ENCODE data around the gene CSMD2. TPM values are rescaled to one million over a fixed set of nuclear protein-coding genes. Genes with fewer than 3 reads are reported as not detected.
"Not testable (repeated sequence)": the region's sequence is repeated elsewhere in the genome, so short reads cannot be mapped to it uniquely, and the experiment has no call there.

CSMD2 gene
- total RNA-seq, 2 experiments from 2014 or later, result not detected

DNA sequence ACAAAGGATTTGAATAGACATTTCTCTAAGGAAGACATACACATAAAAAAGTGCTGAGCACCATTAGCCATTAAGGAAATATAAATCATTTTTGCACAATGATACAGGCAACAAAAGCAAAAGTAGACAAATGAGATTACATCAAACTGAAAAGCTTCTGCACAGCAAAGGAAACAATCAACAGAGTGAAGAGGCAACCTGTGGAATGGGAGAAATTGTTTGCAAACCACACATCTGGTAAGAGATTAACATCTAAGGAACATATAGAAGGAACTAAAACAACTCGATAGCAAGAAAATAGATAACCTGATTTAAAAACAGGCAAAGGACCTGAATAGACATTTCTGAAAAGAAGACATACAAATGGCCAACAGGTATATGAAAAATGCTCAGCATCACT is 635.1 kb downstream of the CSMD2 start:
- Mint-ChIP-seq H3K4me3 (no peak overlapping the region), H3K27ac (no peak overlapping the region)

GRCh38 chr1:33527934-33528333 is 637.1 kb downstream of the CSMD2 start:
- Mint-ChIP-seq H3K9me3 (peaks cover 2% of the 10 kb centered on the region), H3K27me3 (peaks cover 26% of the 10 kb centered on the region), H3K4me1 (no peaks in the 10 kb centered on the region), H3K4me3 (no peak overlapping the region), H3K27ac (no peak overlapping the region), H3K36me3 (ENCODE audit: low read depth) (no peaks in the 10 kb centered on the region)
- ChIA-PET CTCF (no interaction called here), POLR2A (no interaction called here)
- DNase-seq, result no peak

More for the DNA sequence above, 635.1 kb downstream of the CSMD2 start:
- DNase-seq, result no peak
- Mint-ChIP-seq H3K27me3 (peaks cover 23% of the 10 kb centered on the region), H3K9me3 (peaks cover 2% of the 10 kb centered on the region), H3K36me3 (ENCODE audit: low read depth) (no peaks in the 10 kb centered on the region), H3K4me1 (no peaks in the 10 kb centered on the region)
- ChIA-PET POLR2A (no interaction called here), CTCF (no interaction called here)

DNA sequence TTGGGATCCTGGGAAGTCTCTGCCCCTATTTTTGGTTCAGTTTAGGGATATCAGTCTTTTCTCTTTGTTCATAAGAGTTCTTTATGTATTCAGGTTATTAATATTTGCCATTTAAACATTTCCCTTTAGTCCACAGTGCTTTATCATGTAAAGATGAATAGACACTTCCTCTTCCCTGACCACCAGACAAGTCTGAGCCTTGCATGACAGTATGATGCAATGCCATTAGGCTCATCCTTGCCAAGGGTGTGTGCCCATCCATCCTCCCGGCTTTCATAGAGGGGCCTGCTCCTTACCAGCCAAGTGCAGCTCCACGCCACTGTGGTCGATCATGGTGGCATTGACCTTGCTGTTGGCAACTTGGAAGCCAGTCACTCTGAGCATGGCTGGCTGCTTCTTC is 640.4 kb downstream of the CSMD2 start:
- no peak overlapping the region for H3K4me3 Mint-ChIP-seq
- no peak overlapping the region for H3K27ac Mint-ChIP-seq
- H3K27me3 Mint-ChIP-seq, result peaks cover 17% of the 10 kb centered on the region
- H3K4me1 Mint-ChIP-seq, result no peaks in the 10 kb centered on the region
- ChIA-PET CTCF (no interaction called here), POLR2A (no interaction called here)
- no peaks in the 10 kb centered on the region for H3K36me3 Mint-ChIP-seq (ENCODE audit: low read depth)
- no peak for DNase-seq
- H3K9me3 Mint-ChIP-seq, result no peaks in the 10 kb centered on the region

GRCh38 chr1:33519240-33519884 is 645.7 kb downstream of the CSMD2 start:
- ChIA-PET POLR2A (no interaction called here), CTCF (no interaction called here)
- Mint-ChIP-seq H3K4me1 (no peaks in the 10 kb centered on the region), H3K27ac (no peak overlapping the region), H3K36me3 (ENCODE audit: low read depth) (no peaks in the 10 kb centered on the region), H3K27me3 (peaks cover 7% of the 10 kb centered on the region), H3K4me3 (no peak overlapping the region), H3K9me3 (no peaks in the 10 kb centered on the region)
- DNase-seq, result no peak

DNA sequence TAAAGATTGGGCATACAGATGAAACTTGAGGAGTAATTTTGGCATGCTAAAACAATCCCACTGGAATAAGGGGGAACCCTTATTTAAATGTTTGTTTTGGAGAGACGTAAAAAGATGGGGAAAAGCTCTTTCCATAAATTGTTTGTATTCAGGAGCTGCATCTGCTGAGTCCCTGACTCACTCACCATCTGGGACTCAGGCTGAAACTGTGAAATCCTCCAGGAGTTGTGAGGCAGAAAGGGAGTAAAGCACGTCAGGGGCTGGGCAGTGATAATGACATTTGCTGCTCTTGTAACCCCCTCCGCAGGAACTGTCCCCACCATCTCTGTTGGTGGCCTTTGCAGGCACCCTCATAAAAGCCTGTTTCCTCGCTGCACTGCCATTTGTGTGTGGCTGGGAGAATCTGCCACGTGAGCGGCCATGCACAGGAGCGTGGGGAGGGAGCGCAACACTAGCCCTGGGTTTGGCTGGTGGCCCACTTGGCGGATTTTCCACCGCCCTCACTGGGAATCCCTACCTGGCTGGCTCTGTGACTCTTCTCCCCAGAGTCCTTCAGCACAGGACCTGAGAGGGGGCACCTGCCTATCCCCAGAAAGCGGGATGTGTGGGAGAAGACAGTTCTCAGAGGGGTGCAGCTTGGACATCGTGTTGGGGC is 647.3 kb downstream of the CSMD2 start:
- Mint-ChIP-seq H3K4me1 (no peaks in the 10 kb centered on the region), H3K27me3 (peaks cover under 1% of the 10 kb centered on the region), H3K9me3 (no peaks in the 10 kb centered on the region), H3K4me3 (no peak overlapping the region), H3K27ac (no peak overlapping the region), H3K36me3 (ENCODE audit: low read depth) (no peaks in the 10 kb centered on the region)
- CTCF ChIA-PET, result no interaction called here
- no peak for DNase-seq
- POLR2A ChIA-PET, result no interaction called here

DNA sequence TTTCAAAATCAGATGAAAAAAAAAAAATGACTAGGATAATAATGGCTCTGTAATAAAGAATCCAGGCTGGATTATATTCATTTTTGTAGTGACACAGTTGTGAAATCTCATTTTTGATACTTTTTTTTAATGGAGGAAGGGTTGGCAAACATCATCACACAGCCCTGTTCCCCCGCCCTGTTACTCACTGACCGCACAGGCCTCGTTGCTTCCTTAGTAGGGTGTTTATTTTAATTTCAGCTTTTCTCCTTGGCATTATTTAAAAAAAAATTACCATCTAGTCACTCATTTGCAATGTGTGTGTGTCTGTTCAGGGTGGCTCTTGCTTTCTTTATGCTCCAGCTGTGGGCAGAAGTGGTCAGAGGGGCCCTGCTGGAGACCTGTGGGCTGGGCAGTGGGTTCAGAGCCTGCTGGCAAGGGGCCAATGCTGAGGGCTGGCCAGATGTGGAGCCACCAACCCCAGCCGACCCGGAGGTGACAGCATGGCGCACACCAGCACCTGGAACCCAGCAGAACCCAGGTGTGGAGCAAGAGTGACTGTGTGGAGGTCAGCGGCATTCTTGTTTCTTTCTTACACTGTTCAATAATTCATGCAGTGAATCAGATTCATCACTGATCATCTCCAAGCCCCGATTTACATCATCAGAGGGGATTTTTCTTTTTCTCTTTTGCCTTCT is 648.0 kb downstream of the CSMD2 start:
- Mint-ChIP-seq H3K9me3 (no peaks in the 10 kb centered on the region), H3K4me1 (no peaks in the 10 kb centered on the region), H3K27me3 (no peaks in the 10 kb centered on the region), H3K4me3 (no peak overlapping the region), H3K27ac (no peak overlapping the region), H3K36me3 (ENCODE audit: low read depth) (no peaks in the 10 kb centered on the region)
- CTCF ChIA-PET, result no interaction called here
- POLR2A ChIA-PET, result no interaction called here
- DNase-seq, result no peak

DNA sequence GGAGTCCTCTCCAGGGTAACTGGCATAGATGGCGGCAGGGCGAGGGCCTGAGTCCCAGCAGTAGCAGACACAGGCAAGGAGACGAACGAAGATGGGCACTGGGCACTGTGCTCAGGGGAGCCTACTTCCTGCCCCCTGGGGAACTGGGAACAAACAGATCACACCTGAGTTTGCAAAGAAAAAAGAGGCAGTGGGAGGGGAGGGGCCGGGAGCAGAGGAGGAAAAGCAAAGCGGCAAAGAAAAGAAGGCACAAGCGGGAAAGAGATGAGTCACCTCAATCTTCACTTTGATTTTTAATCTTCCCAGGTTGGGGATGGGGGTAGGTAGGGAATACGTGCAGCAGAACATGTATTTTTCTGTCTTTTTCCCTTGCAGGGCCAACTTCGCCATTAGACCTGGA is 648.6 kb downstream of the CSMD2 start:
- CTCF ChIA-PET, result no interaction called here
- POLR2A ChIA-PET, result no interaction called here
- DNase-seq, result no peak
- Mint-ChIP-seq H3K27me3 (peaks cover under 1% of the 10 kb centered on the region), H3K27ac (no peak overlapping the region), H3K36me3 (ENCODE audit: low read depth) (no peaks in the 10 kb centered on the region), H3K9me3 (no peaks in the 10 kb centered on the region), H3K4me3 (no peak overlapping the region), H3K4me1 (no peaks in the 10 kb centered on the region)

DNA sequence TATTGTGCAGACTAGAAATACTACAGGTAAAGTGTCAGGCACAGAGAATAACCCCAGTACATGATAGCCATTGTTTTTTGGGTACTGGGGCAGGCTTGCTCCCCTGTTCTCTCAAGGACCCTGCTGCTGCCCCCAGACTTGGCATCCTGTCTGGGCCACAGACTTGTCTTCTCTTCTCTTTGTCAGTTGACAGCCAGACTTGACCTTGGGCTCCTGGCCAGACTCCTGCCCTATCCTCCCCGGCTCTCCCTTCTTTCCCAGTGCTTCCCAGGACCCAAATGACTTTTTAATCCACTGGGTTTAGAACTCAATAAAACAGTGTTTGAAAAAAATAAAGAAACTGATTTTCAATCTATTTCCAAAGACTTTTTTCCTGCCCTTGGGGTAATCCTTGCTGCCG is 649.4 kb downstream of the CSMD2 start:
- Mint-ChIP-seq H3K36me3 (ENCODE audit: low read depth) (no peaks in the 10 kb centered on the region), H3K9me3 (no peaks in the 10 kb centered on the region), H3K4me3 (no peak overlapping the region), H3K27ac (no peak overlapping the region), H3K27me3 (peaks cover 1% of the 10 kb centered on the region), H3K4me1 (no peaks in the 10 kb centered on the region)
- no peak for DNase-seq
- ChIA-PET POLR2A (no interaction called here), CTCF (no interaction called here)

DNA sequence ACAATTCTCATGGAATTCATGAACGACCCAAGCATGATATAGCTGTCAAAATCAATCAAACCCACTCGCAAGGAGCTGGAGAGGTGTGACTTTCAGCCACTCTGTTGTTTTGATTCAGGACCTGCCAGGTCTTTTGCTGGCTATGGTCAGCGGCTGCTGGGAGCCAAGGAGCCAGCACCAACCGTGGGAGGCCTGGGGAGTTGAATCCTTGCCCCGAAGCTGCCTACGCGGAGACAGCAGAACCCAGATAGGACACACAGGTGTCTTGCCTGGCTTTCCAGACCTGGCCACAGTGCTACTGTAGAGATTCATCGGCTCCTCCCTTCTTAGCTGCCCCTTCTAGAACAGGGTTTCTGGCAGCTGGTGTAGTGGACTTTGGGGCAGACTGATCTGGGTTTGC is 649.9 kb downstream of the CSMD2 start:
- POLR2A ChIA-PET, result no interaction called here
- H3K36me3 Mint-ChIP-seq (ENCODE audit: low read depth), result no peaks in the 10 kb centered on the region

GRCh38 chr1:33512226-33513011 is 652.6 kb downstream of the CSMD2 start:
- Mint-ChIP-seq H3K27ac (no peak overlapping the region), H3K27me3 (peaks cover 1% of the 10 kb centered on the region), H3K36me3 (ENCODE audit: low read depth) (no peaks in the 10 kb centered on the region), H3K4me3 (no peak overlapping the region), H3K4me1 (no peaks in the 10 kb centered on the region), H3K9me3 (no peaks in the 10 kb centered on the region)
- POLR2A ChIA-PET, result no interaction called here
- no peak for DNase-seq
- CTCF ChIA-PET, result no interaction called here

More for the DNA sequence above, 649.9 kb downstream of the CSMD2 start:
- H3K27me3 Mint-ChIP-seq, result peaks cover 1% of the 10 kb centered on the region
- H3K4me3 Mint-ChIP-seq, result no peak overlapping the region
- no peak for DNase-seq
- H3K4me1 Mint-ChIP-seq, result no peaks in the 10 kb centered on the region
- H3K27ac Mint-ChIP-seq, result no peak overlapping the region
- CTCF ChIA-PET, result no interaction called here
- no peaks in the 10 kb centered on the region for H3K9me3 Mint-ChIP-seq

DNA sequence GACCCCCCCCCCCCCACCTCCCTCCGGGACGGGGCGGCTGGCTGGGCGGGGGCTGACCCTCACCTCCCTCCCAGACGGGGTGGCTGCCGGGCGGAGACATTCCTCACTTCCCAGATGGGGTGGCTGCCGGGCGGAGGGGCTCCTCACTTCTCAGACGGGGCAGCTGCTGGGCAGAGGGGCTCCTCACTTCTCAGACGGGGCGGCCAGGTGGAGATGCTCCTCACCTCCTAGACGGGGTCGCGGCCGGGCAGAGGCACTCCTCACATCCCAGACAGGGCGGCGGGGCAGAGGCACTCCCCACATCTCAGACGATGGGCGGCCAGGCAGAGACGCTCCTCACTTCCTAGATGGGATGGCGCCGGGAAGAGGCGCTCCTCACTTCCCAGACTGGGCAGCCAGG is 655.8 kb downstream of the CSMD2 start:
- POLR2A ChIA-PET; H3K27me3 Mint-ChIP-seq; H3K9me3 Mint-ChIP-seq; H3K4me3 Mint-ChIP-seq; H3K36me3 Mint-ChIP-seq (ENCODE audit: low read depth); DNase-seq; H3K4me1 Mint-ChIP-seq; CTCF ChIA-PET; H3K27ac Mint-ChIP-seq: not testable (repeated sequence)

DNA sequence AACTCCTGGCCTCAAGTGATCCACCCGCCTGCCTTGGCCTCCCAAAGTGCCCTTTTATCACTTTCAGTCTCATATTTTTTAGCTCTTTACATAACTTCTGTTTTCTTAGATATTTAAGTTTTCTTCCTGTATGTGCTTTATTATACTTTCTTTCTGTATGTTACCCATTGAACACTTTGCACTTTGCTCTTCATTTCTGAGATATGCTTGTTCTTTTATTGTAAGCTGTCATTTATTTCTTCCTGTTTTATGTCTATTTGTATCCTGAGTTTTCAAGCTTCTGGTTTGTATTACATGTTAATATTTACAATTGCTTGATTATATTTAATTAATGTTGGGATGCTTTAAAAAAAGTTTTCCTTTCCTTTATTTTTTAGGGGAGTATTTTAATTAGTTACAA is 656.9 kb downstream of the CSMD2 start:
- no peak overlapping the region for H3K27ac Mint-ChIP-seq
- POLR2A ChIA-PET, result interaction anchor here (0.6 kb wide), 1 partner anchor 96 kb away, joined by 3 read pairs; no protein-coding TSS in a partner anchor
- H3K27me3 Mint-ChIP-seq, result peaks cover 1% of the 10 kb centered on the region
- H3K4me1 Mint-ChIP-seq, result no peaks in the 10 kb centered on the region
- no peaks in the 10 kb centered on the region for H3K9me3 Mint-ChIP-seq
- CTCF ChIA-PET, result no interaction called here
- no peak for DNase-seq
- no peak overlapping the region for H3K4me3 Mint-ChIP-seq
- no peaks in the 10 kb centered on the region for H3K36me3 Mint-ChIP-seq (ENCODE audit: low read depth)

- no peaks in the 10 kb centered on the region for H3K4me1 Mint-ChIP-seq
- peaks cover 1% of the 10 kb centered on the region for H3K27me3 Mint-ChIP-seq
- no peaks in the 10 kb centered on the region for H3K9me3 Mint-ChIP-seq
- no peak overlapping the region for H3K27ac Mint-ChIP-seq
- ChIA-PET POLR2A (no interaction called here), CTCF (no interaction called here)
- no peak for DNase-seq
- no peak overlapping the region for H3K4me3 Mint-ChIP-seq
- H3K36me3 Mint-ChIP-seq (ENCODE audit: low read depth), result no peaks in the 10 kb centered on the region
Measured at GRCh38 chr1:33507661-33508060, 657.4 kb downstream of the CSMD2 start.
